Measurements from ENCODE around the gene ANXA6. TPM values are rescaled to one million over a fixed set of nuclear protein-coding genes. Genes with fewer than 3 reads are reported as not detected.

ANXA6 gene
- total and polyA plus RNA-seq, 10 of the 15 experiments (the other 5 are each of a cell fraction or from before 2014, with no cell fraction given): 44.0 to 571 (median 465) TPM

DNA sequence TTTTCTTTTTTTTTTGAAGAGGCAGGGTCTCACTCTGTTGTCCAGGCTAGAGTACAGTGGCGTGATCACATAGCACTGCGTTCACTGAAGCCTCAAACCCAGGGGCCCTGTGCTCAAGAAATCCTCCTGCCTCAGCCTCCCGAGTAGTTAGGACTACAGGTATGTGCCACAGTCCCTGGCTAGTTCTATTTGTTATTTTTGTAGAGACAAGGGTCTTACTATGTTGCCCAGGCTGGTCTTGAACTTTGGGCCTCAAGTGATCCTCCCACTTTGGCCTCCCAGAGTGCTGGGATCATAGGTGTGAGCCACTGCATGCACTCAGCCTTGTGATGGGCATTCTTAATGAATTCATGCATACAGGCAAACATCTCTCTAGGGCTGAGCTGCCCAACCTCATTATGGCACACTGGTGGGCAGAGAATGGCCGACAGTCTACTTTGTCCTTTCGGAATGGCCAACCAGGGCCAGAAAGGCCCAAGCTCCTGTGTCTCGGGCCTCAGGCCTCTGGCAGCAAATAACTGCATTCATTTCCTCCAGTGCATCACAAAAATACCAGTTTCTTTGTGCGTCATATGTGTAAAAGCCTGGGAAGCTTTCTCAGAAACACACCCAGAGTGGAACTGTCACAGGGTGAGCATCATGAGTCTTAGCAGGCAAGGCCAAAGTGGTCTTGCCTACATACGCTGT is 27.2 kb downstream of the ANXA6 start (continued):
- TF ChIP-seq EP300 (IDR thresholded peaks at IDR 0.05; ENCODE audit: borderline replicate concordance in 1 of 2, control insufficient read depth in 1 of 2, low read depth in 2 of 2, low read length in 2 of 2) (no peak), ZNF207 (IDR thresholded peaks at IDR 0.05; ENCODE audit: borderline replicate concordance) (no peak), PAX8 (IDR thresholded peaks at IDR 0.05) (no peak), POLR2AphosphoS2 (IDR thresholded peaks at IDR 0.05; ENCODE audit: low read depth, low read length) (no peak), MEF2A (IDR thresholded peaks at IDR 0.05; ENCODE audit: insufficient read depth, low read depth, low read length) (no peak), IRF3 (IDR thresholded peaks at IDR 0.05) (no peak), CBX5 (IDR thresholded peaks at IDR 0.05; ENCODE audit: low read depth) (no peak), RUNX3 (IDR thresholded peaks at IDR 0.05; ENCODE audit: low read length) (no peak)
- TF ChIP-seq, protein P1, sequence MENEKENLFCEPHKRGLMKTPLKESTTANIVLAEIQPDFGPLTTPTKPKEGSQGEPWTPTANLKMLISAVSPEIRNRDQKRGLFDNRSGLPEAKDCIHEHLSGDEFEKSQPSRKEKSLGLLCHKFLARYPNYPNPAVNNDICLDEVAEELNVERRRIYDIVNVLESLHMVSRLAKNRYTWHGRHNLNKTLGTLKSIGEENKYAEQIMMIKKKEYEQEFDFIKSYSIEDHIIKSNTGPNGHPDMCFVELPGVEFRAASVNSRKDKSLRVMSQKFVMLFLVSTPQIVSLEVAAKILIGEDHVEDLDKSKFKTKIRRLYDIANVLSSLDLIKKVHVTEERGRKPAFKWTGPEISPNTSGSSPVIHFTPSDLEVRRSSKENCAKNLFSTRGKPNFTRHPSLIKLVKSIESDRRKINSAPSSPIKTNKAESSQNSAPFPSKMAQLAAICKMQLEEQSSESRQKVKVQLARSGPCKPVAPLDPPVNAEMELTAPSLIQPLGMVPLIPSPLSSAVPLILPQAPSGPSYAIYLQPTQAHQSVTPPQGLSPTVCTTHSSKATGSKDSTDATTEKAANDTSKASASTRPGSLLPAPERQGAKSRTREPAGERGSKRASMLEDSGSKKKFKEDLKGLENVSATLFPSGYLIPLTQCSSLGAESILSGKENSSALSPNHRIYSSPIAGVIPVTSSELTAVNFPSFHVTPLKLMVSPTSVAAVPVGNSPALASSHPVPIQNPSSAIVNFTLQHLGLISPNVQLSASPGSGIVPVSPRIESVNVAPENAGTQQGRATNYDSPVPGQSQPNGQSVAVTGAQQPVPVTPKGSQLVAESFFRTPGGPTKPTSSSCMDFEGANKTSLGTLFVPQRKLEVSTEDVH (IDR thresholded peaks at IDR 0.05; ENCODE audit: low read depth, partially characterized antibody): no peak
